CD4-positive, alpha-beta T cell treated with Interleukin-17A for 1 hour (primary cell): Measurements from ENCODE around the gene IWS1.

Experiments used
- DNase-seq: peaks from one replicate; pipeline ENCODE4 v3.0.0-alpha.2; 2020

The IWS1 gene

GRCh38 chr2:127486247-127487058, 39.8 kb downstream of the IWS1 start:
- DNase-seq = no peak

- no peak for DNase-seq
Measured at GRCh38 chr2:127485694-127486071, 40.6 kb downstream of the IWS1 start.

- peak; percentile 22 for DNase-seq
Measured at GRCh38 chr2:127485051-127485693, 41.1 kb downstream of the IWS1 start.

GRCh38 chr2:127482031-127482430, 44.3 kb downstream of the IWS1 start:
- no peak for DNase-seq

GRCh38 chr2:127479866-127480743, 46.2 kb downstream of the IWS1 start:
- DNase-seq = no peak

- DNase-seq = peak; percentile 58
Measured at GRCh38 chr2:127479219-127479825, 47.0 kb downstream of the IWS1 start.

- no peak for DNase-seq
Measured at GRCh38 chr2:127475788-127476187, 50.5 kb downstream of the IWS1 start.

GRCh38 chr2:127472268-127472667, 54.0 kb downstream of the IWS1 start:
- no peak for DNase-seq

GRCh38 chr2:127471286-127471988, 54.9 kb downstream of the IWS1 start:
- no peak for DNase-seq

- no peak for DNase-seq
Measured at GRCh38 chr2:127469974-127470373, 56.3 kb downstream of the IWS1 start.

- DNase-seq = no peak
Measured at GRCh38 chr2:127469051-127469450, 57.2 kb downstream of the IWS1 start.

- no peak for DNase-seq
Measured at GRCh38 chr2:127465258-127465657, 61.0 kb downstream of the IWS1 start.

GRCh38 chr2:127464470-127465257, 61.6 kb downstream of the IWS1 start:
- no peak for DNase-seq

- DNase-seq = no peak
Measured at GRCh38 chr2:127463155-127463991, 62.9 kb downstream of the IWS1 start.

- DNase-seq = no peak
Measured at GRCh38 chr2:127462461-127462860, 63.8 kb downstream of the IWS1 start.

- no peak for DNase-seq
Measured at GRCh38 chr2:127456960-127457359, 69.3 kb downstream of the IWS1 start.

- DNase-seq = peak; percentile 29
Measured at GRCh38 chr2:127455566-127456493, 70.5 kb downstream of the IWS1 start.

GRCh38 chr2:127454595-127455565, 71.4 kb downstream of the IWS1 start:
- DNase-seq = no peak
